Progenitor cell of endocrine pancreas (in vitro differentiated cells): ENCODE results near the gene IQGAP1. TPM values are rescaled to one million over a fixed set of nuclear protein-coding genes. Genes with fewer than 3 reads are reported as not detected.

Experiments used
- DNase-seq: peaks from one replicate; pipeline ENCODE4 v3.0.0; 2021; ENCODE audit warnings: low spot score; ENCODE audit not compliant: unreplicated experiment
- H3K27ac Mint-ChIP-seq: 2 replicates; pipeline ENCODE4 v1.8.0; 2021; ENCODE audit warnings: mild to moderate bottlenecking, moderate library complexity, mixed read lengths
- H3K27me3 Mint-ChIP-seq: 2 replicates; pipeline ENCODE4 v1.8.0; 2021; ENCODE audit warnings: mixed read lengths
- H3K36me3 Mint-ChIP-seq: 2 replicates; pipeline ENCODE4 v1.8.0; 2022; ENCODE audit warnings: mixed read lengths; ENCODE audit not compliant: insufficient read depth
- H3K4me1 Mint-ChIP-seq: 2 replicates; pipeline ENCODE4 v1.8.0; 2021; ENCODE audit warnings: low read depth, mixed read lengths
- H3K4me3 Mint-ChIP-seq: 2 replicates; pipeline ENCODE4 v1.8.0; 2021; ENCODE audit warnings: low read depth, mild to moderate bottlenecking, moderate library complexity, mixed read lengths
- H3K9me3 Mint-ChIP-seq: 2 replicates; pipeline ENCODE4 v1.8.0; 2021; ENCODE audit warnings: low read depth, mixed read lengths
- CTCF ChIP-seq: fragments of 200-600 bp; sonication (generic); IDR thresholded peaks from one replicate; pipeline ENCODE4 v1.5.0; 2021; ENCODE audit warnings: antibody characterized with exemption, mild to moderate bottlenecking; ENCODE audit not compliant: unreplicated experiment
- total RNA-seq: library from RNA; stranded (reverse); gene quantifications from 2 replicates; pipeline ENCODE4 v1.2.1, GENCODE V29; 2021

IQGAP1 gene
- total RNA-seq, 1 donor from 2014 or later: 141 TPM

DNA sequence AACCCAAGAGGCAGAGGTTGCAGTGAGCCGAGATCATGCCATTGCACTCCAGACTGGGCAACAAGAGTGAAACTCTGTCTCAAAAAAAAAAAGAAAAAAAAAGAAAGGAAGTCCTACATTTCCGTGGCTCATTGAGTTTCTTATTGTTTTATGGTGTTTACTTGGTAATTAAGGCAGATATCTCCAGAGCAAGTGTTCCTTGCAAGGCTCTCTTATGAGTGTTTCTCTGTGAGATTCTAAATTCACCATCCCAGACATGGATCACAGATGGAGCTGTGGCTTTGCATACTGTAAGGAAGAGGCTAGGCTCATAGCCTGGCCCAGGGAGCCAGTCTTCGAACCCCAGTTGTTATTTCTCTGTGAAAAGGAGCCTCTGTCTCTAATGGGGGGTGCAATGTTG lies 53.0 kb downstream of the IQGAP1 start:
- H3K4me1 Mint-ChIP-seq: no peaks in the 10 kb centered on the region
- no peak for DNase-seq
- H3K36me3 Mint-ChIP-seq: peaks cover 18% of the 10 kb centered on the region
- no peaks in the 10 kb centered on the region for H3K27me3 Mint-ChIP-seq
- H3K4me3 Mint-ChIP-seq: no peak overlapping the region
- no peak overlapping the region for H3K27ac Mint-ChIP-seq
- TF ChIP-seq CTCF: no peak
- H3K9me3 Mint-ChIP-seq: no peaks in the 10 kb centered on the region

DNA sequence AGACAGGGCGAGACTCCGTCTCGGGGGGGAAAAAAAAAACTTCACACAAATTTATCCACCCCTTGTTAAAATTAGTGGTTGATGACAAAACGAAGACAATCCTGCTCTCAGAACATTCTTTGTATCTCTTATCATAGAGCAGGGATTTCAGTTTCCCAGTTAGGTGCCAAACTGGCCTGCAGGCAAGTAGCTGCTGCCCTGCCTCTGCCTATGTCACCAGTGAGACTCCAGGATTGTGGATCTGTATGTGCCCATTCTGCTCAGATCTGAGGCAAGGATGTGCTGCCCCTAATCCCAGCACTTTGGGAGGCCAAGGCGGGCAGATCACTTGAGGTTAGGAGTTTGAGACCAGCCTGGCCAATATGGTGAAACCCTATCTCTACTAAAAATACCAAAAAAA lies 54.4 kb downstream of the IQGAP1 start:
- no peak for TF ChIP-seq CTCF
- Mint-ChIP-seq H3K27ac (no peak overlapping the region), H3K4me1 (no peaks in the 10 kb centered on the region), H3K4me3 (no peak overlapping the region), H3K36me3 (peaks cover 16% of the 10 kb centered on the region), H3K9me3 (no peaks in the 10 kb centered on the region), H3K27me3 (no peaks in the 10 kb centered on the region)
- no peak for DNase-seq

DNA sequence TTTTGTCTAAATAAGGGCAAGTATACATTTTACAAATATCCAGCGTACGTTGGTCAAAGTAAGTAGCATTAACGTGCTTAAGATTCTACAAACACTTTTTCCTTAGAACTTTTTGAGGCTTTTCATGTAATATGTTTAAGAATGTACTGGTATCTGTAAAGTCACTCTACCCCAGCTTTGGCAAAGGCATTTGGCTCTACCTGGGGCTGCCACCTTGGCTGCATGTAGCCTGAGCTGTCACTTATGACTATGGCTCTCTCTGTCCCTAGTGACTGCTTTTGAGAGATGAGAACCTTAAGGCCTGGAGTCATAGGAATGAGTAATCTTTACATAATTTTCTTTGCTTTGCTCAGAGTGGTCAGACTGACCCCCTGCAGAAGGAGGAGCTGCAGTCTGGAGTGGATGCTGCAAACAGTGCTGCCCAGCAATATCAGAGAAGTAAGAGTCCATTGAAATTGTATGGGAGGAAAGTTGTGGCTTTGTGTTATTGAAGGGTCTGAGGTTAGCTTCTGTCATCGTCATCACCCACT lies 61.2 kb downstream of the IQGAP1 start:
- DNase-seq: no peak
- Mint-ChIP-seq H3K4me3 (no peak overlapping the region), H3K9me3 (no peaks in the 10 kb centered on the region), H3K27me3 (no peaks in the 10 kb centered on the region), H3K4me1 (peaks cover 3% of the 10 kb centered on the region), H3K36me3 (peaks cover 43% of the 10 kb centered on the region), H3K27ac (peak overlapping the region; percentile 25)
- TF ChIP-seq CTCF: no peak

DNA sequence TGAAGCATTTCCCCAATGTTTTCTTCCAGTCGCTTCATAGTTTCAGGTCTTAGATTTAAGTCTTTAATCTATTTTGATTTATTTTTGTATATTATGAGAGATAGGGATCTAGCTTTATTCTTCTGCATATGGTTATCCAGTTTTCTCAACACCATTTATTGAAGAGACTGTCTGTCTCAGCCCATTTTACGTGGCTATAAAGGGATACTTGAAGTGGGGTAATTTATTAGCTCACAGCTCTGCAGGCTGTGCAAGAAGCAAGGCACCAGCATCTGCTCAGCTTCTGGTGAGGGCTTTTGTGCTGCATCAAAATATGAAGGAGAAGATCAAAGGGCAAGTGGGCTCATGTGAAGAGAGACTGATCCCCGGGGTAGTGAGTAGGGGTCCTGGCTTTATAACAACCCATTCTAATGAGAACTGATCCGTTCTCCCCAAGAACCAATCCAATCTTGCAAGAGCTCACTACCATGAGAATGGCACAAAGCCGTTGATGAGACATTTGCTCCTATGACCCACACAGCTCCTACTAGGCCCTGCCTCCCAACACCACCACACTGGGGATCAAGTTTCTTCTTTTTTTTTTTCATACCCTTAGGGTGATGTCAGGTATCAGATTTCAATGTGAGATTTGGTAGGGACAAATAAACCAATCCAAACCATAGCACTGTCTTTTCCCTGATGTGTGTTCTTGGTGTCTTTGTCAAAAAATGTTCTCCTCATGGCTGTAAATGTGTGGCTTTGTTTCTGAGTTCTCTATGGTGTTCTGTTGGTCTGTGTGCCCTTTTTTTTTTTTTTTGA lies 63.2 kb downstream of the IQGAP1 start:
- peaks cover 3% of the 10 kb centered on the region for H3K4me1 Mint-ChIP-seq
- H3K27me3 Mint-ChIP-seq: no peaks in the 10 kb centered on the region
- DNase-seq: no peak
- TF ChIP-seq CTCF: no peak
- no peaks in the 10 kb centered on the region for H3K9me3 Mint-ChIP-seq
- no peak overlapping the region for H3K4me3 Mint-ChIP-seq
- H3K27ac Mint-ChIP-seq: no peak overlapping the region
- H3K36me3 Mint-ChIP-seq: peaks cover 56% of the 10 kb centered on the region

DNA sequence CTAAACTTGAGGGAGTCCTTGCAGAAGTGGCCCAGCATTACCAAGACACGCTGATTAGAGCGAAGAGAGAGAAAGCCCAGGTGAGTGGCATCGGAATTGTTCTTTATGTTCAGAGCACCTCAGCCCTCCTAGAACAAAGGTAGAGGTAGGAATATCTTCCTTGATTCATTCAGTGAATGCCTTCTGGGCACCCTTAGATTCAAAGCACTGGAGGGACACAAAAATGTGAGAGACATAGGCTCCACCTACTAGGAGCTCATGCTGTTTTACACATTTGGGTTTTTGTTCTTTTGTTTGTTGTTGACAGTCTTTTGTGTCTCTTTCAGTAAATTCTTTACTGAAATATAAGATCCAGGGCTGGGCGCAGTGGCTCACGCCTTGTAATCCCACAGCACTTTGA lies 68.2 kb downstream of the IQGAP1 start:
- no peak for DNase-seq
- Mint-ChIP-seq H3K36me3 (peaks cover 59% of the 10 kb centered on the region), H3K4me3 (no peak overlapping the region), H3K27ac (no peak overlapping the region), H3K9me3 (no peaks in the 10 kb centered on the region), H3K27me3 (no peaks in the 10 kb centered on the region), H3K4me1 (peaks cover 10% of the 10 kb centered on the region)
- no peak for TF ChIP-seq CTCF
